Epithelial cell of esophagus (primary cell): ENCODE data around the gene KCNMA1.

ENCODE experiments used
- DNase-seq: peaks from one replicate; pipeline ENCODE4 v3.0.0; 2010; ENCODE audit warnings: low read depth
- H3K4me3 ChIP-seq: 2 replicates; pipeline ENCODE4 v1.5.1; 2011; ENCODE audit warnings: mild to moderate bottlenecking, low read length, control low read depth
- CTCF ChIP-seq: IDR thresholded peaks from 2 replicates; pipeline ENCODE4 v1.5.1; 2011; ENCODE audit warnings: low read depth, mild to moderate bottlenecking, low read length, control low read depth, inconsistent platforms; ENCODE audit not compliant: insufficient read depth; ENCODE audit errors: missing control alignments

Gene KCNMA1

GRCh38 chr10:77191324-77192049, 446.1 kb downstream of the KCNMA1 start:
- TF ChIP-seq CTCF: no peak
- no peak overlapping the region for H3K4me3 ChIP-seq
- DNase-seq: no peak

- TF ChIP-seq CTCF: no peak
- no peak for DNase-seq
- no peak overlapping the region for H3K4me3 ChIP-seq
These were observed 447.3 kb downstream of the KCNMA1 start for GRCh38 chr10:77190291-77190690.

GRCh38 chr10:77189520-77189919, 448.1 kb downstream of the KCNMA1 start:
- no peak for DNase-seq
- no peak for TF ChIP-seq CTCF
- no peak overlapping the region for H3K4me3 ChIP-seq

GRCh38 chr10:77189075-77189474, 448.5 kb downstream of the KCNMA1 start:
- H3K4me3 ChIP-seq: no peak overlapping the region
- no peak for DNase-seq
- no peak for TF ChIP-seq CTCF

- DNase-seq: peak; percentile 28
- H3K4me3 ChIP-seq: no peak overlapping the region
- no peak for TF ChIP-seq CTCF
These were observed 449.1 kb downstream of the KCNMA1 start for GRCh38 chr10:77188521-77188920.

- no peak for DNase-seq
- TF ChIP-seq CTCF: no peak
- no peak overlapping the region for H3K4me3 ChIP-seq
These were observed 449.6 kb downstream of the KCNMA1 start for GRCh38 chr10:77188000-77188395.

- no peak overlapping the region for H3K4me3 ChIP-seq
- no peak for DNase-seq
- no peak for TF ChIP-seq CTCF
These were observed 450.1 kb downstream of the KCNMA1 start for GRCh38 chr10:77187376-77187999.
